ENCODE measurements around the gene ST6GALNAC3.
A peak's percentile ranks its signal among the peaks of the same experiment; 100 is the strongest.

ST6GALNAC3 gene

DNA sequence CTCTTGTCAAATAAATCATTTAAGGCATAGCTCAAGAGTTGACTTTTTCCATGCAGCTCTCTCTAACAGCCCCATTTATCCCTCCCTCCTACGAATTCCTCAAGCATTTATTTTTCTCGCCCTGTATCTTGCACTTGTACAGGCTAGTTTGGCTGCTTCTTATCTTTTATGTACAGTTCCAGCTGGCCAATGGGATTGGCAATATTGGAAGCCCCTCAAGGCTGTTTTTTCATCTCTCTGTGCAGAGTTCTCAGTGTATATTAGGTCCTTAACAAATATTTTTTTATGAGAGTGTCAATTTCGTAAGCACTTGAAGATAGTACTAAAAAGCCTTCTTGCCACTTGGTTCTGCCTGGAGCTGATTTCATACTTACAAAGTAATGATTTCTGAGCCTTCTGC is 356.0 kb downstream of the ST6GALNAC3 start:
- DNase-seq (ENCODE audit: low read depth in 2 of 2), result no peak

DNA sequence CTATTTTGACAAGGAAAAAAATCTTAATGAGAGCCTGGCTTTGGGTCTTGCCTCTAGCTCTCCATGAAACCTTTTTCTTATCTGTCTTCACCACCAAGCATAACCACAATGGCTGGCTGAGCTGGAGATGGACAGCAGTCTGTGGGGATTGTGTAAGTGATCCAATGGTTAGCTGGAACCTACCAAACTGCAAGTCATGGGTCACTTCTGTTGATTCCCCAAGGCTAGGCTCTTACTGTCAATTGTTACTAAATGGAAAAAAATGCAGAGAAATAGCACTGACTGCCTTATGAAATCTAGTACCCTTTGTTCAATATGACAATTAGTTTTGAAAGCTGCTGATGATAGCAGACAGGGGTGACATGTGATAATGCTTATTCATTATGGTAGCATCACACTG is 359.0 kb downstream of the ST6GALNAC3 start:
- DNase-seq (ENCODE audit: low read depth in 2 of 2), result no peak

DNA sequence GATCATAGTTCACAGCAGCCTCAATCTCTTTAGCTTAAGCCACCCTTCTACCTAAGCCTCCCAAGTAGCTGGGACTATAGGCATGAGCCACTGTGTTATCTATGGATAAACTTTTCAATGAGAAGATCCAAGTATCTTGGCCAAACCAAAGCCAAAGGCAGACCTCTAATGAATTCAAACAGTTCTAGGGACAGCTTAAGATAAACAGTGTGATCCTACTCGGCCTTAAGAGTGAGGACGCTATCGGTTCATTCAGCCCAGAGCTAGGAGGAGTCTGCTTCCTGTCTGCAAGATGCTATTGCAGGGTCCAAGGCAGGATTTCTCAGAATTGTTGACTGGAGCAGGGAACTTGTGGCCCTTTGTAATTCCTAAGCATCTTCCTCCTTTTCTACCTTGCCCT is 368.7 kb downstream of the ST6GALNAC3 start:
- no peak for DNase-seq (ENCODE audit: low read depth in 2 of 2)

DNA sequence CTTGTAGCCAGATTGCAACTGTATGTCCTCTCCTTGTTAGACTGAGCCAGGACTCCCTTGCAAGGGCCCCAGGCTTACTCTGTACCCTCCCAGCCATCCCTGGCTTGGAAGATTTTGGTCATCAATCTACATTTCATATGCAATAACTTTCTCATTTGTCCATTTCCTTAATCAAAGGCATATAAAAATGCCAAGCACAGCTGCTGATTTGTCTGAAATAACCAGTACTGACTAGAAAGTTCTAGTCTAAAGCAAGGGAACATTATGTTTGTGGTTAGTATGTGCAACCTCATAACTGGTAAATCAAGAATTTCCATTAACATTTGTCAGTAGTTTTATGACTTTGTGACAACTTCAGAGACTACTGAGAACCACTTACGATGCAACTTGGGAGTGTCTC is 370.2 kb downstream of the ST6GALNAC3 start:
- no peak for DNase-seq (ENCODE audit: low read depth in 2 of 2)

DNA sequence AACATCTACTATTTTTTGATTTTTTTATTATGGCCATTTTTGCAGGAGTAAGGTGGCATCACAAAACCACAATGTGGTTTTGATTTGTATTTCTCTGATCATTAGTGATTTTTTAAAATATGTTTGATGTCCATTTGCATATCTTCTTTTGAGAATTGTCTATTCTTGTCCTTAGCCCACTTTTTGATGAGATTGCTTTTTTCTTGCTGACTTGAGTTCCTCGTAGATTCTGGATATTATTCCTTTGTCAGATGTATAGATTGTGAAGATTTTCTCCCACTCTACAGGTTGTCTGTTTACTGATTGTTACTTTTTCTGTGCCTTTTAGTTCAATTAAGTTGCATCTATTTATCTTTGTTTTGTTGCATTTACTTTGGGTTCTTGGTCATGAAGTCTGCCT is 375.7 kb downstream of the ST6GALNAC3 start:
- no peak for DNase-seq (ENCODE audit: low read depth in 2 of 2)

DNA sequence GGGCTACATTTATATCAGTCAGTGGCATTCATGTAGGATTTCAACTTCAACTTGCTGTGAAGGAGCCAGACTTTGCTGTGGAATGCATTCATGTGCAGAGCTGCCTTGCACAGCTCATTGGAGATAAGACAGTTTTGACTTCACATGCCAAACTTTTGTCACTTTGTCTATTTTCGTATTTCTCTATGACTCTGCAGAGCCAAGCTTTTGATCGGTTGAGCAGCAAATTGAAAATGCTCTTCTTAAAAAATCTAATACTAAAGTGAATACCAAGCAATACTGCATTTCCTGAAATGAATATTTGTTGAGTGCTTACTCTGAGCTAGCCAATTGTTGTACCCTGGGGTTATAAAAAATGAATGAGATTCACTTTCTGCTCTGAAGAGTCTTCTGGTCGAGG is 388.7 kb downstream of the ST6GALNAC3 start:
- no peak for DNase-seq (ENCODE audit: low read depth in 2 of 2)

DNA sequence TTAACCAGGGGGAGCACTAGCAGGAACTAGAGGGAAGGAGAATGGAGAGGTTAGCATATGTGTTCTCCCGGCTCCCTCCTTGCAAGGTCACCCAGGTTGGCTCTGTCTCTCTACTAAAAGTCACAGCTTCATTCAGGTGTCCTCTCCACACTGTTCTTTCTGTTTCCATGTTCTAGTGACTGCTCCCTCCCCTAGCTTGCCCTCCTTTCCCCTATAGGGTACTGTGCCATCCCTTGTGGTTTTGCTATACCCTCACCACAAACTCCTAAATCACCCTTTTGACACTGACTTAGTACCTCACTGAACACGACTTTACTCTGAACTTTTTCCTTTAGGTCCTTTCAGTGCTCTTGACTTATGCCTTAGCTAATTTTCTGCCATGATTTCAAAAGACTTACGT is 389.3 kb downstream of the ST6GALNAC3 start:
- DNase-seq (ENCODE audit: low read depth in 2 of 2), result no peak

DNA sequence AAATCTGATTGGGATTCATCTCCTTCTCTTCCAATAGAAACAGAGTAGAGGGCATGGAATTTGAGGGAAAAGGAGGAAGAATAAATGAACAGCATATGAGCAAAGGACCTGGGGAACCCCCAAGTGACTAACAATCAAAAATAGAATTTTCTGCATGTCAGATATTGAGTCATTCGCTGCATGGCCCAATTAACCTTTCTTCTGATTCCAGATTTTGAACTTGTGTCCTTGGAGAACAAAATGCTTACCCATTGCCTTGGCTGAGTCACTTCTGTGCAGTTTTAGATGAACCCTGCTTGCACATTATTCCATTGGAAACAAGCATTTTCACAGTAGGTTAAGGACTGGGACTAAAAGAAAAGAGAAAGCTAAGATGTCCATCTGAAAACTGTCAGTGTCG is 390.5 kb downstream of the ST6GALNAC3 start:
- no peak for DNase-seq (ENCODE audit: low read depth in 2 of 2)

DNA sequence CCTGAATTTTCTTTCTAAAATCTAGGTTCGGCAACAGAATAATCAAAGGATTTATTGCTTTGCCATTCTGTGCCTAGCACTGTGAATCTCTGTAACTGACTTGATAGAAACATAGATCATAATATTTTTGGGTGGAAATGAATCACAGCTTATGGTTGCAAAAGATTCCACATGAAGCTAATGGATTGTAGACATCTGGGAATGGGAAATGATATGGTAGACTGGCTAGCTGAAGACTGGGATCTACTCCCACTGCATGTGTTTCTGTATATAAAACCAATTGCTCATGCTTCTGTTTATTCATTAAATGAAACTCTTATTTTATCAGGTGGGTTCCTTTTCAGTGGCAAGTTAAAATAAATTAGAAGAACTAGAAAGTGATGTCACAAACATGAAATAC is 395.6 kb downstream of the ST6GALNAC3 start:
- no peak for DNase-seq (ENCODE audit: low read depth in 2 of 2)

DNA sequence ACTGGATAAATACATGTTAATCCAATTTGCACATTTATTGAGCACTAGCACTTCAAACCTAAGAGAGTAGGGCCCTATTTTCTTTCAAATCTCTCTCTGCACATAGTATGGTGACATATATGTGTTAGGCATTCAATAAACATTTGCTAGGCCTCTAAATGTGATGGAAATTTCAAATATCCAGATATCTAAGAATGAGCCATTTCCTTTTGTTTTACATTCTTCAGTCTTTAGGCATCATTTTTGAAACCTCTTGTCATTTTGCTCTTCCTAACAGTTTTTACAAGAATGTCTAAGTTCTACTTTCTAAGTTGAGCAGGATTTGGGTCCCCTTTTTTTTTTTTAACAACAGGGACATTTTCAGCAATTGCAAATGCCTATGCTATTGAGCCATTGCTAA is 397.0 kb downstream of the ST6GALNAC3 start:
- no peak for DNase-seq (ENCODE audit: low read depth in 2 of 2)

DNA sequence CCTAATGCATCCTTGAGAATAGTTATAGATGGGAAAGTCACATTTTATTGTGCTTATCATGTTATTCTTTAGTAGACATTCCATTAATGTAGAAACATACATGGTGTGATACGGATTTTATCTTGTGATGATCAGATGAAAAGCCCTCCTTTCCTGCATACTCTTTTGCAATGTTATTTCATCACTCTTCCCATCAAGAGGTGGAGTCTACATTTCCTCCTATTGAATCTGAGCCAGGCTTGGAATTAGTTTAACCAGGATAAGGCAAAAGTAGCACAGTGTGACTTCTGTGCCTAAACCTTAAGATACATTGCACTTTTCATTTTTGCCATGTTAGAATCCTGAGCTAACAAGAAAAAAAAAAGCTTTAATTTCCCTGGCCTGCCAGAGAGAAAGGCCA is 399.0 kb downstream of the ST6GALNAC3 start:
- no peak for DNase-seq (ENCODE audit: low read depth in 2 of 2)

DNA sequence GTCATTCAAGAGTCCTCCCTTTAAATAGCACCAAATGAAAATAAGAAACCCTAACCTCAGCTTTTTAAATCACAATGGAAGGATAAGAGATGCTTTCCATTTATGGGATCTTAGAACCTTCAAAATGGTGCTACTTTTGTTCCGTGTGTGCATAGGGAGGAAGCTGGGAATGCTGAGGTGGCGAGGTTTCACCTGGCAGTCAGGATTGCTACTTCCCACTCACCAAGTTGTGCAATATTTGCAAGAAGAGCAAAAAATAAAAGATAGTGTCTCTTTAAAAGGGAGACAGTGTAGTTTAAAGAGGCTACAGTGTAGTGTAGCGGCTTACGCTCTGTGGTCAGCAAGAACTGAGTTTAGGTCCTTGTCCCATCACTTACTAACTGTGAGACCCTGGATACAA is 400.4 kb downstream of the ST6GALNAC3 start:
- no peak for DNase-seq (ENCODE audit: low read depth in 2 of 2)

DNA sequence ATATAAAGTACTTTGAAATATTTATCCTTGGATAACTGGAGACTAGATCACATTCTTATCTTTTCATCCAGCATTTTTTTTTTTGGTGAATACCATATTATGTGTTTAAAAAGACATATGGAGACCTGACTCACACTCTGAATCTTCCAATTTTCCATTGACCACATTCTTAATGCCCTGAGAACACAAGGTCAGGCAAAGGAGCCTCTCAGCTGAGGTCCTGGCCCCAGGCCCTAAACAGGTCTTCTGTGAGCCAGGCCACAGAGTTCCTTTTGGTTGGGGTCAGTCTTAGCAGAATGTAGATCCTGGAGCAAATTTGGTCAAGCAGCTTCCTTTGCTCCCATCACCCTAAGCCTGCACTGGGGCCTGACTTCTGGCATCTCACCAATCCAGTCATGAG is 402.6 kb downstream of the ST6GALNAC3 start:
- DNase-seq (ENCODE audit: low read depth in 2 of 2), result no peak

DNA sequence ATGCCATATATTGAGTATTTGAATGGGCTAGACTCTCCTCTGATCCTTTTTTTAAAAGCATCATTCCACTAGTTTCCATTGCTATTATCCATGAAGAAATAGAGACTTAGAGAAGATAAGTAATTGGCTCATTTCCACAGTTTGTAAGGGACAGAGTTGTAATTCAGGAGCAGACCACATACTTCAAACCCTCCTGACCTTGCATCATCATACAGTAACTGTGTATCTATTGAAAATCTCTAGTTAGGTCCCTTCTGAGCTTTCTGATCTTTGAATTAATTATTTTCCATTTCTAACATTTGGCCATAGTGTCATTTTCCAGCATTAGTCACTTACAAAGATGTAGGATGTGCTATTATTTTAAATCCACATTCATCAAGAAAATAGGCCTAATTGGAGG is 406.3 kb downstream of the ST6GALNAC3 start:
- DNase-seq (ENCODE audit: low read depth in 2 of 2), result no peak

DNA sequence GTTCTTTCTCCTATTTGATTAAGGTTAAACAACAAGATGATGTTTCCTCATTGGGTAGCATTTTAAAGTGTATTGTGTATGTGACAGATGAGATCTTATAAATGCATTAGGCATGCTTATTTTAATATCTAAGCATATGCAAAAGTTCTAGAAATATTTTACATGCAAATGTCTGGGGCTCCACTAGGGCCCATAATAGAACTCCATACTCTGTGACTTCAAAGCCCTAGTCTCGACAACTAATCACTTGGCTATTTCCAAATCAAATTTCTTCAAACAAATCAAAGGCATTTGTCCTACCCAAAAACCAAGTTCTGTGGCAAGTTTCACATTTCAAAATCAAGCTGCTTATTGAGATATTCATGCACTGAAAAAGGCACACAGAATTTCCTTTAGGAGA is 407.1 kb downstream of the ST6GALNAC3 start:
- DNase-seq (ENCODE audit: low read depth in 2 of 2), result no peak

DNA sequence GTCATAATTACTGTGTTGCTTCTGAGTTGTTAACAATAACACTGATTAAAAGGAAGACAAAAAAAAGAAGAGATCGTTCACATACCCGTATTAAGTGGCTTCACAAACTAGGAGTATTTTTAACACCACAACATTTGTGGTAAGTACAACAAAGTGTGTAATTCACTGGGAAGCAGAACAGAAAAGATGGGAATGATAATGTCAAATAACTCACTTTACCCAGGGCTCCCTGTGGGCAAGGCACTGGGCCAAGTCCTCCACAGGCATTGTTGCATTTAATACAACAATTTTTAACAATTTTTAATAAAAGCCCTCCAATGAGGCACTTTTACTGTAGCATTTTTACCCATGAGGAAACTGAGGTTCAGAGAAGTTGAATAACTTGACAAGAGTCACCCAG is 407.7 kb downstream of the ST6GALNAC3 start:
- no peak for DNase-seq (ENCODE audit: low read depth in 2 of 2)

DNA sequence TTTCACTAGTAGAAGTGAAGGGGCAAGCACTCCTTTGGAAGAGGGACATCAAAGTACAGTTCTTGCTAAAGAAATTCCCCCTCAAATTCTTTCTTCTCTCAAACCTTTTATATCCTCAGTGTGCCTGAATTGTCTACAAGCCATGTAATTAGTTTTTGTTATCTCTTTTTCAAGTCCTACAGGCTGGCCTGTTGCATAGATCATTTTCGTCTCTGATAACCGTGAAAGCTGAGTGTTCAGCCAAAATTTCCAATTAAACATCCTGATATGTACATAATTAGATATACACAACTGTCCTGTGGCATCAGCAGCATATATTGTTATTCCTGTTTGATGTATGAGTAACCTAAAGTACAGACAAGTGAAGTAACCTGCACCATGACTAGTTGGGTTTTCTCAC is 417.2 kb downstream of the ST6GALNAC3 start:
- no peak for DNase-seq (ENCODE audit: low read depth in 2 of 2)

DNA sequence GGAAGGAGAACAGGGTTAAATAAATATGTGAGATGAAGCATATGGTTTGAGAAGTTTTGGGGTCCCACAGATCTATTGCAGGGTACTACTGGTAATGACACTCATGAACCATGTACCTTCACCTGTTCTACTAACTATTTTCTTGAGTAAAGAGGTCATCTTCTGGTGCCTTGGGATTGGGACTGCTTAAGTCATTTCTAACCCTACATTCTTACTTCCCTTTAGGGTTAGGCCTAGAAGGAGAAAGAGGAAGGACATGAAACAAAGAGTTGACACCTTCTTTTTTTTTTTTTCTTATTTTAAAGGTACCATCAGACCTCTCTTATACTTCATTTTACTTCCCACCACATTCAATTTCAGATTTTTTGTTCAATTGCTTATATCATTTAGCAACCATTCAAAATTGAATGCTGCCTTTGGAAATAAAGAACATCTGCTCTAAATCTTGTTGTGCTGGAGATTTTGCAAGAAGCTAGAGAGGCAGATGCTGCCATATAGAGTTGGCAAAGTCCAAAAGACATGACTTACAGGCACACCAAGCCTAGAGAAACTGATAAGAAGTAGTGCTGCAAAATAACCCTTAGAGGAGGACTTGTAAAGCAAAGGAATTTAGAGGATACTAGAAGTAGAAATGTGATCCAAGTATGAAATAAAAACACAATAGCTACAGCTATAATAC is 418.3 kb downstream of the ST6GALNAC3 start:
- no peak for DNase-seq (ENCODE audit: low read depth in 2 of 2)

DNA sequence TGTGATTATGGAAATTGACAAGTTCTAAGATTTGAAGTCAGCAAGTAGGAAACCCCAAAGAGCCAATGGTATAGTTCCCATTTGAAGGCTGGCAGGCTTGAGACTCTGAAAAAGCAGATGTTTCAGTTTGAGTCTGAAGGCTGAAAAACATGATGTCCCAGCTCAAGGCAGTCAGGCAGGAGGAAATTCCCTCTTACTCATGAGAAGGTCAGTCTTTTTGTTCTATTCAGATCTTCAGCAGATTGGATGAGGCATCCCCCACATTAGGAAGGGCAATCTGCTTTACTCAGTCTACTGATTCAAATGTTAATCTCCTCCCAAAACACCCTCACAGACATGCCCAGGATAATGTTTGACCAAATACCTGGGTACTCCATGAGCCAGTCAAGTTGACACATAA is 420.3 kb downstream of the ST6GALNAC3 start:
- DNase-seq (ENCODE audit: low read depth in 2 of 2), result peak in 1 of 2 donors; percentile 4

DNA sequence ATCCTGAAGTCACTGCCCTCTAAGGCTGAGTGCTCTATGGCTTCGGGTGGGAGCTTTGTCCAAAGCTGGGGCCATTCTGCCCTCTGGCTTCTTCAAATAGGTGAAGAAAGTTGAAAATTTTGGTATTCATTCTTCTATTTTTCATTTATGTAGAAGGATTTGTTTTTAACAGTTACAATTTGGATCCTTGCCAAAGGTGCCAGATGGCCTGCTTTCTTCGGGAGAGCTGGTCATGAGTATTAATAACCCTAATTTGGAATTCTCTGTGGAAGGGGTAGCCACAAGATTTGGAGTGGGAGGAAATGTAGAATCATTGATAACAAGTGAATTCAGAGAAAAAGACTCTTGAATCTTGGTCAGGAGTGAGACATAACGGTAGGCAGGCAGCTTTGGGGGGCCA is 422.3 kb downstream of the ST6GALNAC3 start:
- DNase-seq (ENCODE audit: low read depth in 2 of 2), result no peak

DNA sequence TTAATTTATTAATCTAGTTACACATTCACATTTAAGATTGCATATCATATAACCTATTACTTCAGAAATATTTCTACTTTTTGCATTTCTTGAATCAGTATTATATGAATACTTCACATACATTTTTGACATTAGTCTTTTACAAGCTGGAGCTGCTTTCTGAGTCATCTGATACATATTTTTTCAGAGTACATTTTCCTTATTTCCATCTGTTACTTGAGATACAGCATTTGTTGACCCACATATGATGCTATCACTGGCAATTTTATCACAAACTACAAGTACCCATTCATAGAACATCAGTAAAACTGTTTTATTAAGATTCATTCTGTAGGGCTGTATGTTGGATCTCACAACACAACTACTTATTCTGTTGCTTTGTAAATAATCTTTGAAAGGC is 425.6 kb downstream of the ST6GALNAC3 start:
- DNase-seq (ENCODE audit: low read depth in 2 of 2), result no peak

DNA sequence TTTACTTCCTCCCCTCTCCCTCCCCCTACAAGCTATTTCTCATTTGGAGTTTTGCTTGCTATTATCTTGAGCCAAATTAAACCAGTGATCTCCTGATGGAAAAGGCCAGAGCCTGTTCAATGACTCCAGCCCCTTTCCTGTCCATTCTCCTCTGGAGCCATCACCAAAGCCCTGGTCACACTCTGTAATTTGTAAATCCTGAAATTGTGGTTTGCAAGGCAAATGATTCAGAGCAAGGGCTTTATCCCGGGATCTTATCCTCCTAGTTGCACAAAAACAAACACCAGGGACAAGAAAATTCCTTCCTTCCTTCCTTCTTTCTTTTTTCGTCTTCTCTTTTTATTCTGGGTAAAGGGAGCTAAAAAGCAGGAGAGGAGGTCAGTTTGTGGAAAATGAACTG is 426.6 kb downstream of the ST6GALNAC3 start:
- no peak for DNase-seq (ENCODE audit: low read depth in 2 of 2)

DNA sequence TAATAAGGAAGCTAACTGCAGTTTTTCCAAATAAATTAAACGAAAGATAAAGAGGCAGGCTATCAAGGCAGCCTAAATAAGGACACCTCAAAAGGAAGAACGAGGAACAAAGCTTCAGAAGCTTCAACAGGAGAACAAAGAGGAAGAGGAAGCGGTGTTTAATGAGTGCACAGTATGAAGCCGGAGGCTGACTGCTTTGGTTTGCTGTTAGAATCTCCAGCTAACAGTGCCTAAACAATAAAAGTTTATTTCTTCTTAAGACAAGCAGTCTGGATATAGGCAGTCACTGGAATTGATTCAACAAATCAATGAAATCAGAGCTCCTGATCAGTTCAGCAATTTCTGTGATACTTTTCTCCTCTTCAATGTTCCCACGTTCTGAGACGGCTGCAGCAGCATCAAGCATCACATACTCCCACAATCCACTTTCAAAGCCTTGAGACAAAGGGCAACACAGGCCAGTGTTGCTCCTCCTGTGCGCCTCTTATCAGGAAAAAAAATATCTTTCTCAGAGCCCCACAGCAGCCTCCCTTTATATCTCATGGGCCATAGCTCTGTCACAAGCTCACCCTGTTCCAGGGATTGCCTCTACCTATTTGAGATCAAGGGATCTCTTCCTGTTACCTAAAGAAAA is 427.2 kb downstream of the ST6GALNAC3 start:
- no peak for DNase-seq (ENCODE audit: low read depth in 2 of 2)

DNA sequence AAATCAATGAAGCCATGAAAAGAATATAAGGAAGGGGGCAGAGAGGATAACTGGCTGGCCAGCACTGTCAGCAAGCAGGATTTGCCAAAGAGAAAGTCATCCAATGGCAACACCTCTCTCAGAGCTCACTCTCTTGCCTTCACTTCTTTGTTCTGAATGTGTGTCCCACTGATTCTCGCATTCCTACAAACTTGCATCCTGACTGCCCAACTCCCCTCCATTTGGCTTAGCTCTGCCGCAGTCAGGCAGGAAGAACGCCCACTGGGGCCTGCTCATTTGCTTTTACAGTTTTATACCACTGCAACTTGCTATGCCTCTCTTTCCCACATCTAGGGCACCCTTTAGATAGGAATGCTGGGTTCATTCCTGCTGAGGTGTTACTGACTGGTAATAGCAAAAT is 428.6 kb downstream of the ST6GALNAC3 start:
- DNase-seq (ENCODE audit: low read depth in 2 of 2), result no peak
